ENCODE data around the gene CACNA2D1. TPM values are rescaled to one million over a fixed set of nuclear protein-coding genes. Genes with fewer than 3 reads are reported as not detected.

The CACNA2D1 gene
- total RNA-seq, 3 donors from 2014 or later (not counting 1 experiment from before 2014, with no cell fraction given): not detected

GRCh38 chr7:82131215-82131614 is 312.4 kb downstream of the CACNA2D1 start:
- peaks cover 7% of the 10 kb centered on the region for H3K36me3 Mint-ChIP-seq
- Histone ChIP-seq H3K27ac (ENCODE audit: low read length) (no peak overlapping the region), H3K4me1 (ENCODE audit: control insufficient read depth, insufficient read depth, low read length) (no peaks in the 10 kb centered on the region), H3K9me3 (ENCODE audit: control insufficient read depth, insufficient read depth, low read length) (peaks cover 3% of the 10 kb centered on the region), H3K36me3 (ENCODE audit: control insufficient read depth, insufficient read depth, low read length) (no peaks in the 10 kb centered on the region), H3K4me3 (ENCODE audit: low read length) (no peak overlapping the region), H3K27me3 (ENCODE audit: control insufficient read depth, insufficient read depth, low read length) (no peaks in the 10 kb centered on the region)
- no peaks in the 10 kb centered on the region for H3K4me1 Mint-ChIP-seq
- no peak overlapping the region for H3K4me3 Mint-ChIP-seq
- no peak for TF ChIP-seq CTCF (IDR thresholded peaks at IDR 0.05)
- H3K27me3 Mint-ChIP-seq (ENCODE audit: low read depth in 2 of 2): no peaks in the 10 kb centered on the region
- ATAC-seq (no peak), DNase-seq (no peak)
- intact Hi-C loops (cut with micrococcal nuclease): no loop called here
- WGBS (ENCODE audit: insufficient coverage): no CpG with 5 or more reads among the region's 2 CpGs
- peaks cover 6% of the 10 kb centered on the region in 2 donors for H3K9me3 Mint-ChIP-seq
- H3K27ac Mint-ChIP-seq: no peak overlapping the region

DNA sequence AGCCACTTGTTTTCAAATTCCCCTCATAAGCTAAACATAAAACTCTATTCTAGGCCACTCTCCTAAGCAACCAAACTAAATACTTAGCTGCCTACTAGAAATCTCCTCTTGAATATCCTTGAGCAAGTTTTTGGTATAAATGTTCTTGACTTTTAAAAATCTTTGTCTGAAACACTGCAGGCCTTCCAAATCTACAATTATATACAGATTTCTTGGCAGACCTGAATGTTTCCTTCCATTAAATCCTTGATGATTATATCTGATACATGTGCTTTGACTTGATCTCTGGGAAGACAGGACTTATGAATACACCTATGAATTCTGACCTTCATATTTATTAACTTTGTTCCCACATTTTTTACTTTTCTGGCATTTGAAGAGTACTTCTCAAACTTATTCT is 314.5 kb downstream of the CACNA2D1 start:
- no peak overlapping the region for H3K27ac Mint-ChIP-seq
- Histone ChIP-seq H3K4me1 (ENCODE audit: control insufficient read depth, insufficient read depth, low read length) (no peaks in the 10 kb centered on the region), H3K27me3 (ENCODE audit: control insufficient read depth, insufficient read depth, low read length) (no peaks in the 10 kb centered on the region), H3K27ac (ENCODE audit: low read length) (no peak overlapping the region), H3K36me3 (ENCODE audit: control insufficient read depth, insufficient read depth, low read length) (no peaks in the 10 kb centered on the region), H3K9me3 (ENCODE audit: control insufficient read depth, insufficient read depth, low read length) (peaks cover 8% of the 10 kb centered on the region), H3K4me3 (ENCODE audit: low read length) (no peak overlapping the region)
- no peaks in the 10 kb centered on the region for H3K27me3 Mint-ChIP-seq (ENCODE audit: low read depth in 2 of 2)
- H3K36me3 Mint-ChIP-seq: peaks cover 7% of the 10 kb centered on the region
- no peak for ATAC-seq
- H3K4me1 Mint-ChIP-seq: no peaks in the 10 kb centered on the region
- H3K4me3 Mint-ChIP-seq: no peak overlapping the region
- peaks cover 6 to 9% of the 10 kb centered on the region in 2 donors for H3K9me3 Mint-ChIP-seq
- intact Hi-C loops (cut with micrococcal nuclease): no loop called here
- DNase-seq: no peak
- TF ChIP-seq CTCF (IDR thresholded peaks at IDR 0.05): no peak

DNA sequence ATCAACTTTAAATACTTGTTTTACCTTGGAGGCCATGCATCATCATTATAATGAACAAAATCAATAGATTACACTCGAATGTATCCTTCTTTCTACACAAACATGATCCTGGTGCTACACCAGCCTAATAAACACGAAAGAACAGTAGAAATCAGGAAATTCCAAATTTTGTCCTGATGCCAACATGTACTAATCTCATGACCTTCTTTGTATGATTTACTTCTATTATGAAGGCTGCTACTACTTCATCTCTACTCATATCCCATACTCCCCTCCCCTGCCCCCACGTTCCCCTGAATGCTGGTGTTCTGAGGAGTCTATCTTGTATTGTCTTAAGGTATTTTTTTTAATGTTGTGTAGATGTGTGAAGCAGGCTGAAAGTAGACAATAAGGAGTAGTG is 315.0 kb downstream of the CACNA2D1 start:
- Mint-ChIP-seq H3K27me3 (ENCODE audit: low read depth in 2 of 2) (no peaks in the 10 kb centered on the region), H3K36me3 (peaks cover 7% of the 10 kb centered on the region), H3K27ac (no peak overlapping the region), H3K9me3 (peaks cover 6 to 9% of the 10 kb centered on the region in 2 donors), H3K4me3 (no peak overlapping the region), H3K4me1 (no peaks in the 10 kb centered on the region)
- no peak for TF ChIP-seq CTCF (IDR thresholded peaks at IDR 0.05)
- Histone ChIP-seq H3K4me1 (ENCODE audit: control insufficient read depth, insufficient read depth, low read length) (no peaks in the 10 kb centered on the region), H3K9me3 (ENCODE audit: control insufficient read depth, insufficient read depth, low read length) (peaks cover 8% of the 10 kb centered on the region), H3K27me3 (ENCODE audit: control insufficient read depth, insufficient read depth, low read length) (no peaks in the 10 kb centered on the region), H3K4me3 (ENCODE audit: low read length) (no peak overlapping the region), H3K27ac (ENCODE audit: low read length) (no peak overlapping the region), H3K36me3 (ENCODE audit: control insufficient read depth, insufficient read depth, low read length) (no peaks in the 10 kb centered on the region)
- DNase-seq: no peak
- intact Hi-C loops (cut with micrococcal nuclease): no loop called here
- no peak for ATAC-seq
- 77% methylated on average over 2 of the region's 3 CpGs for WGBS (ENCODE audit: insufficient coverage)

DNA sequence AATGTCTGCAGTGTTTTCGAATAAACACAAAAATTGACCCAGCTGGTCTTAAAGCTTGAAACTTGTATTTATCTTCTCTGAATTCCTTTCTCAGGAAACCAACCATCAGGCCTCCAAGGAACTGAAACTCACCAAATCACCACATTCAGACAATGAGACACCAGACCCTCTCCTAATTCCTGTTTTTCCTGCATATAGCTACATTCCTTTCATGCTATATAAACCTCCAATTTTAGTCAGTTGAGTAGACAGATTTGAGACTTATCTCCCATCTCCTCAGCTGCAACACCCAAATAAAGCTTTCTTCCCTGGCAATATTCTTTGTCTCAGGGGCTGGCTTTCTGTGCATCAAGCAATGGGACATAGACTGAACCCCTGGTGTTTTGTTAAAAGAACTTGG is 317.0 kb downstream of the CACNA2D1 start:
- Histone ChIP-seq H3K36me3 (ENCODE audit: control insufficient read depth, insufficient read depth, low read length) (no peaks in the 10 kb centered on the region), H3K27me3 (ENCODE audit: control insufficient read depth, insufficient read depth, low read length) (no peaks in the 10 kb centered on the region), H3K27ac (ENCODE audit: low read length) (no peak overlapping the region), H3K9me3 (ENCODE audit: control insufficient read depth, insufficient read depth, low read length) (peaks cover 8% of the 10 kb centered on the region), H3K4me3 (ENCODE audit: low read length) (no peak overlapping the region), H3K4me1 (ENCODE audit: control insufficient read depth, insufficient read depth, low read length) (no peaks in the 10 kb centered on the region)
- Mint-ChIP-seq H3K27ac (no peak overlapping the region), H3K36me3 (peaks cover 7% of the 10 kb centered on the region), H3K27me3 (ENCODE audit: low read depth in 2 of 2) (no peaks in the 10 kb centered on the region), H3K4me3 (no peak overlapping the region), H3K4me1 (no peaks in the 10 kb centered on the region), H3K9me3 (peaks cover 6% of the 10 kb centered on the region in 2 donors)
- intact Hi-C loops (cut with micrococcal nuclease): no loop called here
- DNase-seq (no peak), ATAC-seq (no peak)
- no peak for TF ChIP-seq CTCF (IDR thresholded peaks at IDR 0.05)
- WGBS (ENCODE audit: insufficient coverage): 73% methylated on average over 1 of the region's 1 CpG
